GM04503 (cell line): ENCODE measurements around the gene HHIP.
"Not testable (repeated sequence)": the region's sequence is repeated elsewhere in the genome, so short reads cannot be mapped to it uniquely, and the experiment has no call there.

ENCODE experiments used
- DNase-seq: peaks from one replicate; pipeline ENCODE4 v3.0.0-alpha.2; 2012; ENCODE audit warnings: low read depth

HHIP gene

DNA sequence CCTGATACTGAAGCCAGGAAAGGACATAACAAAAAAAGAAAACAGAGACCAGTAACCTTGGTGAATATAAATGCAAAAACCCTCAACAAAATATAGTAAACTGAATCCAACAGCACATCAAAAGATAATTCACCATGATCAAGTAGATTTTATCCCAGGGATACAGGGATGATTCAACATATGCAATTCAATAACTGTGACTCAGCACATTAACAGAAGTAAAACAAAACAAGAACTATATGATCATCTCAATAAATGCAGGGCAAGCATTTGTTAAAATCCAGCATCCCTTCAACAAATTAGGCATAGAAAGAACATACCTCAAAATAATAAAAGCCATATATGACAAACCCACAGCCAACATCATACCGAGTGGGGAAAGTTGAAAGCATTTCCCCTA lies 112.0 kb downstream of the HHIP start:
- no peak for DNase-seq

DNA sequence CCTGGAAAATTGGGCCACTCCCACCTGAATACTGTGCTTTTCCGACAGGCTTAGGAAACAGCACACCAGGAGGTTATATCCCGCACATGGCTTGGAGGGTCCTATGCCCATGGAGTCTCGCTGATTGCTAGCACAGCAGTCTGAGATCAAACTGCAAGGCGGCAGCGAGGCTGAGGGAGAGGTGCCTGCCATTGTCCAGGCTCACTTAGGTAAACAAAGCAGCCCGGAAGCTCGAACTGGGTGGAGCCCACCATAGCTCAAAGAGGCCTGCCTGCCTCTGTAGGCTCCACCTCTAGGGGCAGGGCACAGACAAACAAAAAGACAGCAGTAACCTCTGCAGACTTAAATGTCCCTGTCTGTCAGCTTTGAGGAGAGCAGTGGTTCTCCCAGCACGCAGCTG lies 122.9 kb downstream of the HHIP start:
- not testable (repeated sequence) for DNase-seq

DNA sequence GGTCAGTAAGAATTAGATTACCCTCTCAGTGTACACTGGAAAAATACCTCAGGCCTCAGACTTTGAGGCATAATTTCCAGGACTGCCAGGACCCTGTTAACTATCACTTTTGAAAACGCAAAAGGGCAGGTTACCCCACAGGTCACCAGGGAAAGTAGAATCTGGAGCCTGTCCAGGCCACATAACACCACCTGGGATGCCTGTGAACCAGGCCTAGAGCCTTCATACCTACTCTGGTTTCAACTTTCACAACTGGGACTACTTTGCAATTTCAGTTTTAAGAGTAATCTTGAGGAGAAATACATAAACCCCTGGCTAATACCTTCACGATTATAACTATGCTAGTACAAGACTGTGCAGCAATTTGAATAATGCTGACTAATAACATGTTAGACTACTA lies 132.4 kb downstream of the HHIP start:
- DNase-seq, result no peak

GRCh38 chr4:144782345-144782744 lies 136.4 kb downstream of the HHIP start:
- DNase-seq, result no peak

GRCh38 chr4:144785961-144786360 lies 140.0 kb downstream of the HHIP start:
- DNase-seq, result no peak

- DNase-seq, result no peak
Measured at GRCh38 chr4:144787365-144788258, 141.7 kb downstream of the HHIP start.

DNA sequence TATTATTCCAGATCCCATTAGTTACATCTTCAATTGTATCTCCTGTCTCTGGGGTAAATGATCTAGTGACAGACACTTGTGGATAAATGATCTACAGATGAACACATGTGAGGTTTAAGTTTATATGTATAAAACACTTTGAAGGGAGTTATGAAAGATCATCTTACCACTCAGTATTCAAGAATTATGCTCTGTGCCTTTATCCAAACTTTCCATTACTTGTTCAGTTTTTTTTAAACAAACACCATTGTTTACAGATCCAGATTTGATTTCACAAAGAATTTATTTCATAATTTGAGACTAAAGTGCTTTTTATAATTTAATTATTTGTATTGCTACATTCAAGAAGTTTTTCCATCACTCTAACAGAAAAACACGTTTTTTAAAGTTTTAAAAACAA lies 142.5 kb downstream of the HHIP start:
- no peak for DNase-seq

DNA sequence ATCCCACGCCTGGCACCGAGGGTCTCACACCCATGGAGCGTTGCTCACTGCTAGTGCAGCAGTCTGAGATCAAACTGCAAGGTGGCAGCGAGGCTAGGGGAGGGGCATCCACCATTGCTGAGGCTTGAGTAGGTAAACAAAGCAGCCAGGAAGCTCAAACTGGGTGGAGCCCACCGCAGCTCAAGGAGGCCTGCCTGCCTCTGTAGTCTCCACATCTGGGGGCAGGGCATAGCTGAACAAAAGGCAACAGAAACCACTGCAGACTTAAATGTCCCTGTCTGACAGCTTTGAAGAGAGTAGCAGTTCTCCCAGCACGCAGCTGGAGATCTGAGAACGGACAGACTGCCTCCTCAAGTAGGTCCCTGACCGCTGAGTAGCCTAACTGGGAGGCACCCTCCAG lies 146.0 kb downstream of the HHIP start:
- not testable (repeated sequence) for DNase-seq
